Transverse colon (tissue), 4 donors: Measurements from ENCODE around the gene HINT2. TPM values are rescaled to one million over a fixed set of nuclear protein-coding genes. Genes with fewer than 3 reads are reported as not detected.
A peak's percentile ranks its signal among the peaks of the same experiment; 100 is the strongest.

Experiments used
- DNase-seq: peaks from one replicate; pipeline ENCODE4 v3.0.0-alpha.2; 2019
- H3K27ac ChIP-seq, 4 donors: fragments of 200-600 bp; sonication (generic); 2 replicates each; pipeline ENCODE4 v1.5.1; 2016 to 2018; ENCODE audit warnings: inconsistent platforms in 4 of 4
- H3K27me3 ChIP-seq: fragments of 200-600 bp; sonication (generic); 2 replicates; pipeline ENCODE4 v1.5.1; 2017; ENCODE audit warnings: inconsistent platforms
- H3K36me3 ChIP-seq, 4 donors: fragments of 200-600 bp; sonication (generic); 2 replicates each; pipeline ENCODE4 v1.5.1; 2017 to 2019; ENCODE audit warnings: inconsistent platforms in 4 of 4
- H3K4me1 ChIP-seq, 4 donors: fragments of 200-600 bp; sonication (generic); 2 replicates each; pipeline ENCODE4 v1.5.1; 2017 to 2020; ENCODE audit warnings: inconsistent platforms in 4 of 4
- H3K4me3 ChIP-seq, 4 donors: fragments of 200-600 bp; sonication (generic); 1 replicate in 1 of 4; 2 replicates in 3 of 4; pipeline versions ENCODE4 v1.5.1 to v1.6.1; 2017 to 2019; ENCODE audit warnings: inconsistent platforms in 4 of 4
- H3K9me3 ChIP-seq, 2 donors: fragments of 200-600 bp; sonication (generic); 2 replicates each; pipeline ENCODE4 v1.5.1; 2017 to 2019; ENCODE audit warnings: inconsistent platforms in 2 of 2
- EP300 ChIP-seq: sonication (generic); formaldehyde crosslinking; IDR thresholded peaks from one replicate; pipeline ENCODE4 v1.6.1; 2017; ENCODE audit warnings: antibody characterized with exemption, low read depth
- POLR2A ChIP-seq: fragments of 450-650 bp; IDR thresholded peaks from one replicate; pipeline ENCODE4 v1.6.1; 2016; ENCODE audit warnings: antibody characterized with exemption, mild to moderate bottlenecking, moderate library complexity
- POLR2AphosphoS5 ChIP-seq, 3 donors: sonication (generic); formaldehyde crosslinking; IDR thresholded peaks; one replicate each; pipeline ENCODE4 v1.6.1; 2016; ENCODE audit warnings: antibody characterized with exemption in 3 of 3
- WGBS, 2 donors: methylation state at CpG; one replicate each; pipeline ENCODE4 v1.1.5; 2018; ENCODE audit warnings: low coverage in 1 of 2; 5-methylcytosine and 5-hydroxymethylcytosine counted together
- in situ Hi-C, 4 donors: fragments of 200-750 bp; cut with MboI; loops; one replicate each; pipeline versions ENCODE4 v1.15.0 to v1.15.1; 2017; ENCODE audit warnings: low sequenced_read_pairs in 3 of 4, low pct_ligation_motif_present in 1 of 4, low pct_unique_long_range_greater_than_20kb in 1 of 4
- intact Hi-C: fragments of 100-400 bp; cut with DNase I; formaldehyde crosslinking; loops from one replicate; pipeline ENCODE4 v1.15.1; 2023; ENCODE audit warnings: low total_unique reads
- total RNA-seq, 4 donors: library from RNA; depleted of rRNA; stranded (reverse); fragments of >200 nt; gene quantifications; one replicate each; pipeline ENCODE4 v1.1.0, GENCODE V29; 2016
- TF ChIP-seq, protein P1 (sequence below), 5 experiments: fragments of 200-600 bp in 3 of 5; fragments of 450-650 bp in 2 of 5; sonication (generic) in 3 of 5; IDR thresholded peaks; 1 replicate in 2 of 5; 2 replicates in 3 of 5; pipeline ENCODE4 v1.5.1; 2016 to 2017; ENCODE audit warnings: antibody characterized with exemption in 5 of 5, inconsistent platforms in 3 of 5, mild to moderate bottlenecking in 2 of 5, moderate library complexity in 1 of 5

The HINT2 gene
- total RNA-seq, 4 donors from 2014 or later, result 16.8 to 58.0 (median 38.9) TPM

DNA sequence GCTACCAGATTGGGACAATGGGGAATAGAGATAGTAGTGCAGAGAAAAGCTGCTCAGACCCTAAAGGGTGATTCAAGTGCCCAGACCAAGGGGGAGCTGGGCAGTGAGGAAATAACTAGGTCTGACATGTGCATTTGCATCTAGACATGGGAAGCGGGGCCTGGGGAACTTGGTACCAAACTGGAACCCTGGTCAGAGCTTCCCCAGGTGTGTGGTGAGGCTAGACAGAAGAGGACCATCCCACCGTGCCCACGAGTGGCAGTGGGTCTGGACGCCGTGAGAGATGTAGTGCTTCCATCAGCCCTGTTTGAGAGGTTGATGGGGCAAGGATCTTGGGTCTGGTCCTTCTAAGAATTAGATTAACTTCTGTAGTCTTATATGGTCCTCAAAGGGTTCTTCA lies 21.8 kb upstream of the HINT2 start:
- H3K36me3 ChIP-seq, result no peaks in the 10 kb centered on the region
- intact Hi-C loops, result no loop called here
- H3K27ac ChIP-seq, result no peak overlapping the region
- no peak for DNase-seq
- no peak overlapping the region for H3K4me3 ChIP-seq
- no peaks in the 10 kb centered on the region for H3K9me3 ChIP-seq
- in situ Hi-C loops, result no loop called here
- H3K27me3 ChIP-seq, result no peaks in the 10 kb centered on the region
- peaks cover 13 to 40% (median 35%) of the 10 kb centered on the region in 4 donors for H3K4me1 ChIP-seq
- WGBS, 2 donors, result 93 to 100% methylated on average over 2 to 5 of the region's 5 CpGs
- TF ChIP-seq POLR2AphosphoS5 (IDR thresholded peaks at IDR 0.05), result no peak
- TF ChIP-seq, protein P1, sequence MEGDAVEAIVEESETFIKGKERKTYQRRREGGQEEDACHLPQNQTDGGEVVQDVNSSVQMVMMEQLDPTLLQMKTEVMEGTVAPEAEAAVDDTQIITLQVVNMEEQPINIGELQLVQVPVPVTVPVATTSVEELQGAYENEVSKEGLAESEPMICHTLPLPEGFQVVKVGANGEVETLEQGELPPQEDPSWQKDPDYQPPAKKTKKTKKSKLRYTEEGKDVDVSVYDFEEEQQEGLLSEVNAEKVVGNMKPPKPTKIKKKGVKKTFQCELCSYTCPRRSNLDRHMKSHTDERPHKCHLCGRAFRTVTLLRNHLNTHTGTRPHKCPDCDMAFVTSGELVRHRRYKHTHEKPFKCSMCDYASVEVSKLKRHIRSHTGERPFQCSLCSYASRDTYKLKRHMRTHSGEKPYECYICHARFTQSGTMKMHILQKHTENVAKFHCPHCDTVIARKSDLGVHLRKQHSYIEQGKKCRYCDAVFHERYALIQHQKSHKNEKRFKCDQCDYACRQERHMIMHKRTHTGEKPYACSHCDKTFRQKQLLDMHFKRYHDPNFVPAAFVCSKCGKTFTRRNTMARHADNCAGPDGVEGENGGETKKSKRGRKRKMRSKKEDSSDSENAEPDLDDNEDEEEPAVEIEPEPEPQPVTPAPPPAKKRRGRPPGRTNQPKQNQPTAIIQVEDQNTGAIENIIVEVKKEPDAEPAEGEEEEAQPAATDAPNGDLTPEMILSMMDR (IDR thresholded peaks at IDR 0.05), result no peak
- TF ChIP-seq POLR2A, result no peak
- TF ChIP-seq EP300, result no peak

DNA sequence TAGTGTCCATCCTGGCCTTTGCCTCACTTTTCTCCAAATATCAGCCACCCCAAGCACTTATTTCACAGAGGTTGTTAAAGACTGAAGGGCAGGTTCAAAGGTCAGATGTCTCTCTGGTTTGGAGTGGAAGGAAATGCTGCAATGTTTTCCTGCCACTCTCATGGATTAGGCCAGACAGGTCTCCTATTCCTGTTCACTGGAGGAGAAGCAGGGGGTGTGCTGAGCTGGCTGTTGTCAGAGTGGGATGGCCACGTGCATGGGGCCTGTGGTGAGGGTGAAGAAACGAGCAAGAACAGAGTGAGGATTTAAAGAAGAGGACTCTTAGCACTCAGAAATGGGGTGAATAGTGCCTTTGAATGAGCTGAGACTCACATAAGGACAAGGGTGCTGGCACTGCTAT lies 20.9 kb upstream of the HINT2 start:
- H3K9me3 ChIP-seq, result no peaks in the 10 kb centered on the region
- 47% methylated on average over 2 of the region's 2 CpGs; no CpG with 5 or more reads in 1 of the 2 donors for WGBS, 2 donors
- TF ChIP-seq, protein P1 (IDR thresholded peaks at IDR 0.05), result no peak
- TF ChIP-seq EP300 (no peak), POLR2A (no peak), POLR2AphosphoS5 (IDR thresholded peaks at IDR 0.05) (no peak)
- no peaks in the 10 kb centered on the region for H3K27me3 ChIP-seq
- no peaks in the 10 kb centered on the region for H3K36me3 ChIP-seq
- DNase-seq, result no peak
- intact Hi-C loops, result no loop called here
- H3K27ac ChIP-seq, result peak overlapping the region; percentile 29 to 79 (median 55)
- in situ Hi-C loops, result no loop called here
- no peak overlapping the region for H3K4me3 ChIP-seq
- peaks cover 17 to 43% (median 35%) of the 10 kb centered on the region in 4 donors for H3K4me1 ChIP-seq

DNA sequence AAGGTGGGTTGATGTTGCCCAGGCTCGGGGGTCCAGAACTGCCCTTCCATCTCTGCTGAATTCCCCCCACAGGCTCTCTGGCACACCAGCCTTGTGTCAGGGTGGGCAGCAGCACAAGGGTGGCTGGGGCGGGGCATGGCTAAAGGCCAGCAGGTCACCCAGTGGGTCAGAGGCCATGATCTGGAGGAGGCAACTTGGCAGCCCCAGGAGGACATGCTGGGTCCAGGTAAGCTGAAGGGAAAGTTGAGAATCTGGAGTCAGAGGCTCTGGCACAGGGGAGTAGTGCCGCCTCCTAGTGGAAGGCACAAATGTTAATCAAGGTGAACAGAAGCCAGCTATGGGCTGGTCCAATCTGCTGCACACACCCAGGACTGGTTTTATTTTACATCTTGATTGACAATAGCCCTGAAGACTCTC lies 20.4 kb upstream of the HINT2 start:
- Histone ChIP-seq H3K4me3 (no peak overlapping the region), H3K27me3 (no peaks in the 10 kb centered on the region), H3K4me1 (peaks cover 17 to 49% (median 40%) of the 10 kb centered on the region in 4 donors), H3K9me3 (no peaks in the 10 kb centered on the region), H3K27ac (peak overlapping the region; percentile 29 to 79 (median 55)), H3K36me3 (no peaks in the 10 kb centered on the region)
- intact Hi-C loops, result no loop called here
- in situ Hi-C loops, result no loop called here
- WGBS, 2 donors, result 67 to 86% methylated on average over 1 to 3 of the region's 3 CpGs
- no peak for TF ChIP-seq EP300
- TF ChIP-seq, protein P1 (IDR thresholded peaks at IDR 0.05), result peak; percentile 22 to 59 (median 38)
- peak; percentile 60 for DNase-seq

DNA sequence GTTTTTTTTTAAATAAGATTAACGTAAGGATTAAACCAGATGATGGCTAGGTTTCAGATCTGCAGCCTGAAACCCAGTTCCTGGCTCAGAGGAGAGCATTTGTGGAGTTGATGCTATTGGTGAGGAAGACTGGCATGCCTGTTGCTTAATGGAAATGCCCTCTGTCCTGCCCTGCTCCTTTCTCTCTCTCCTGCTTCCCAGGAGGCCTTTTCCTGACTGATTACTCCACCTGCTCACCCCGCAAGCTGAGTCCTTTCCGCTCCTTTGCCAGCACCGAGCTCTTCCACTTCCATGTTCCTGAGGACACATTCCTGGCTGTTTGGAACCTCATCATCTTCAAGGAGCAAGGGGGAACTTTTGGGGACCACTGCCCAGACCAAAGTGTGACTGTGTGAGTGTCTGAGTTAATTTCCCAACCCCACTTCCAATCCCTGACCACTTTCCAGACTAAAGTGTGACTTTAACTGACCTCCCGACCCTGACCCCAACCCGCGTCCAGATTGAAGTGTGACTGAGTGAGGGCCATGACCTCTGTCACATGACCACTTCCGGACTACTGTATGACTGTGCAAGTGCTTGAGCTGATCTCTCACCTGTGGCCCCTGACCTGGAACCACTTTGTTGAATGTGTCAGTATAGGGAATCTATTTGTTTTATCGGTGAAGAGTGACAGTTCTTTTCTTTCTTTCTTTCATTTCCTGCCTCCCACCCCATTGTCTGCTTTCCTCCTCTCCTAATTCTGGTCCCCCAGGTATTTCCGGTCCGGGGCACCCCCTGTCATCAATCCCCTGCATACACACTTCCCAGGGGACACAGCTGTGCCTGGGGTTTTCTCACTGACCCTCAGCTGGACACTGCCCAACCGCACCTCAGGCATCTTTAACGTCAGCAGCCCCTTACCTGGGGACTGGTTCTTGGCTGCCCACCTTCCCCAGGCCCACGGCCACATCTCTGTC lies 19.7 kb upstream of the HINT2 start:
- no peak for TF ChIP-seq EP300
- no peak for TF ChIP-seq POLR2A
- no peak for TF ChIP-seq POLR2AphosphoS5 (IDR thresholded peaks at IDR 0.05)
- TF ChIP-seq, protein P1 (IDR thresholded peaks at IDR 0.05), result no peak
- WGBS, 2 donors, result 72 to 81% methylated on average over 4 to 14 of the region's 14 CpGs
- in situ Hi-C loops, result no loop called here
- Histone ChIP-seq H3K4me3 (no peak overlapping the region), H3K36me3 (no peaks in the 10 kb centered on the region), H3K27me3 (no peaks in the 10 kb centered on the region), H3K27ac (peak overlapping the region; percentile 77 to 85 (median 78)), H3K4me1 (peaks cover 17 to 56% (median 47%) of the 10 kb centered on the region in 4 donors), H3K9me3 (no peaks in the 10 kb centered on the region)
- DNase-seq, result no peak
- intact Hi-C loops, result no loop called here
